ENCODE measurements around the gene PIGZ.

GRCh38 chr3:196990601-196991007 lies 22.0 kb upstream of the PIGZ start:
- no peak for TF ChIP-seq CTCF (IDR thresholded peaks at IDR 0.05)
- no peak for TF ChIP-seq POLR2A (IDR thresholded peaks at IDR 0.05)
- TF ChIP-seq POLR2AphosphoS5 (IDR thresholded peaks at IDR 0.05; ENCODE audit: insufficient read depth in 1 of 2, low read depth in 1 of 2) = no peak
